BJ (cell line): Measurements from ENCODE around the gene TRIML1. TPM values are rescaled to one million over a fixed set of nuclear protein-coding genes. Genes with fewer than 3 reads are reported as not detected.

Source experiments
- CTCF ChIA-PET: fragments of 350-600 bp; formaldehyde crosslinking; extraction: SDS; loops from one replicate; lab custom pipeline; 2021; ENCODE audit warnings: antibody characterized with exemption, inconsistent platforms; lab: Yijun Ruan, JAX
- POLR2A ChIA-PET: fragments of 300-600 bp; sonication (Branson Sonifier 250); formaldehyde crosslinking; extraction: SDS; loops from one replicate; lab custom pipeline; 2021; ENCODE audit warnings: antibody characterized with exemption; lab: Charles Lee
- DNase-seq: peaks from one replicate; pipeline ENCODE4 v3.0.0-alpha.2; 2011; ENCODE audit warnings: low read depth
- H3K27me3 ChIP-seq: 2 replicates; pipeline ENCODE4 v1.6.0; 2011; ENCODE audit warnings: low read length; ENCODE audit not compliant: control insufficient read depth, insufficient read depth
- H3K36me3 ChIP-seq: 2 replicates; pipeline ENCODE4 v1.5.1; 2011; ENCODE audit warnings: low read length; ENCODE audit not compliant: control insufficient read depth, insufficient read depth
- H3K4me3 ChIP-seq: 2 replicates; pipeline ENCODE4 v1.5.1; 2011; ENCODE audit warnings: low read depth, mild to moderate bottlenecking, control low read depth, low read length
- CTCF ChIP-seq: IDR thresholded peaks from 2 replicates; pipeline ENCODE4 v1.5.1; 2011; ENCODE audit warnings: low read depth, mild to moderate bottlenecking, control low read depth, inconsistent platforms, low read length, moderate library complexity; ENCODE audit not compliant: insufficient read depth
- polyA plus RNA-seq: library from polyadenylated mRNA; depleted of rRNA; stranded (reverse); fragments of >200 nt; gene quantifications from 2 replicates; pipeline ENCODE4 v1.2.3, GENCODE V29; 2011

Gene TRIML1
- polyA plus RNA-seq, 1 experiment: not detected

GRCh38 chr4:188177997-188178675, 38.9 kb downstream of the TRIML1 start:
- DNase-seq: no peak
- Histone ChIP-seq H3K4me3 (no peak overlapping the region), H3K27me3 (no peaks in the 10 kb centered on the region), H3K36me3 (no peaks in the 10 kb centered on the region)
- ChIA-PET POLR2A (no interaction called here), CTCF (no interaction called here)
- no peak for TF ChIP-seq CTCF

- no peaks in the 10 kb centered on the region for H3K27me3 ChIP-seq
- CTCF ChIA-PET: no interaction called here
- no peak for DNase-seq
- H3K36me3 ChIP-seq: no peaks in the 10 kb centered on the region
- H3K4me3 ChIP-seq: no peak overlapping the region
- POLR2A ChIA-PET: no interaction called here
- no peak for TF ChIP-seq CTCF
Measured at GRCh38 chr4:188178806-188179205, 39.6 kb downstream of the TRIML1 start.

GRCh38 chr4:188187106-188187505, 47.9 kb downstream of the TRIML1 start:
- H3K36me3 ChIP-seq: no peaks in the 10 kb centered on the region
- POLR2A ChIA-PET: no interaction called here
- CTCF ChIA-PET: interaction anchor here (0.6 kb wide), 1 partner anchor 41 kb away, joined by 3 read pairs; no protein-coding TSS in a partner anchor
- no peak overlapping the region for H3K4me3 ChIP-seq
- no peaks in the 10 kb centered on the region for H3K27me3 ChIP-seq
- no peak for TF ChIP-seq CTCF
- no peak for DNase-seq

- no peak for DNase-seq
- Histone ChIP-seq H3K4me3 (no peak overlapping the region), H3K27me3 (no peaks in the 10 kb centered on the region), H3K36me3 (no peaks in the 10 kb centered on the region)
- ChIA-PET CTCF (no interaction called here), POLR2A (no interaction called here)
- TF ChIP-seq CTCF: no peak
Measured at GRCh38 chr4:188190461-188190860, 51.2 kb downstream of the TRIML1 start.

- POLR2A ChIA-PET: no interaction called here
- TF ChIP-seq CTCF: no peak
- Histone ChIP-seq H3K36me3 (no peaks in the 10 kb centered on the region), H3K27me3 (no peaks in the 10 kb centered on the region), H3K4me3 (no peak overlapping the region)
- DNase-seq: no peak
- CTCF ChIA-PET: no interaction called here
Measured at GRCh38 chr4:188194421-188194820, 55.2 kb downstream of the TRIML1 start.
